Liver (tissue), 3 donors: ENCODE measurements around the gene CIB2.

Source experiments
- FOXA1 ChIP-seq: IDR thresholded peaks from 2 replicates; pipeline ENCODE4 v1.6.1; 2016; ENCODE audit warnings: antibody characterized with exemption
- GABPA ChIP-seq, 2 donors: IDR thresholded peaks in 1 of 2; conservative IDR thresholded peaks in 1 of 2; 2 replicates each; pipeline ENCODE4 v1.6.1; 2016; ENCODE audit warnings: antibody characterized with exemption in 2 of 2, mild to moderate bottlenecking in 1 of 2, moderate library complexity in 1 of 2
- YY1 ChIP-seq: IDR thresholded peaks from 2 replicates; pipeline ENCODE4 v1.6.1; 2016; ENCODE audit warnings: antibody characterized with exemption, mild to moderate bottlenecking
- TF ChIP-seq, protein P1 (sequence below): fragments of 150-350 bp; IDR thresholded peaks from 2 replicates; pipeline ENCODE4 v1.5.1; 2017; ENCODE audit warnings: improper control_type of control experiment, low read depth, low read length; ENCODE audit not compliant: missing input control
- TF ChIP-seq, protein P2 (sequence below): IDR thresholded peaks from 2 replicates; pipeline ENCODE4 v1.6.1; 2016; ENCODE audit warnings: antibody characterized with exemption, mild to moderate bottlenecking
- donor health status: healthy.
- donor health status: healthy.

DNA sequence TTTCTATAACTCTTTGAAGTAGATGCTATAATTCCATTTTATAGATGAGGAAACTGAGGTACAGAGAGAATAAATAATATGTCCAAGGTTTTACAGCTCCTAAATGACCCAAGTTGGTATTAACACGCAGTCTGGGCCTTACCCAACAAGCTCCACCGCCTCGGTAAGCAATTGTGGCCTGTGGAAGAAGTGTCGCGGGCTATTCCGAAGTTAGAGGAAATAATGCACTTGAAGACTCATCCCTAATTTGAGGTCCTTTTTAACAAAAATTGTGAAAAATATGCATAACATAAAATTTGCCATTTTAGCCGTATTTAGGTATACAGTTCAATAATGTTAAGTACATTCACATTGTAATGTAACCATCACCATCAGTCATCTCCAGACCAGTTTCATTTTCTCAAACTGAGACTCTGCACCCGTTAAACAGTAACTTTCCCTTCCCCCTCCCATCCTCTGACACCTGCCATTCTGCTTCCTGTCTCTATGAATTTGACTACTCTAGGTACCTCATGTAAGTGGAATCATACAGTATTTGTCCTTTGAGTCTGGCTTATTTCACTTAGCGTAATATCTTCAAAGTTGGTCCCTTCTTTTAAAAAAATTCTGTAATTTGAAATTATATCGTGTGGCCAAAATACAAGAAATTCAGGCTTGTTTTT is 36.1 kb upstream of the CIB2 start:
- TF ChIP-seq GABPA (IDR thresholded peaks at IDR 0.05 in 1 of 2, conservative IDR thresholded peaks at IDR 0.05 in 1 of 2) (no peak), FOXA1 (no peak), YY1 (no peak)
- TF ChIP-seq, protein P1, sequence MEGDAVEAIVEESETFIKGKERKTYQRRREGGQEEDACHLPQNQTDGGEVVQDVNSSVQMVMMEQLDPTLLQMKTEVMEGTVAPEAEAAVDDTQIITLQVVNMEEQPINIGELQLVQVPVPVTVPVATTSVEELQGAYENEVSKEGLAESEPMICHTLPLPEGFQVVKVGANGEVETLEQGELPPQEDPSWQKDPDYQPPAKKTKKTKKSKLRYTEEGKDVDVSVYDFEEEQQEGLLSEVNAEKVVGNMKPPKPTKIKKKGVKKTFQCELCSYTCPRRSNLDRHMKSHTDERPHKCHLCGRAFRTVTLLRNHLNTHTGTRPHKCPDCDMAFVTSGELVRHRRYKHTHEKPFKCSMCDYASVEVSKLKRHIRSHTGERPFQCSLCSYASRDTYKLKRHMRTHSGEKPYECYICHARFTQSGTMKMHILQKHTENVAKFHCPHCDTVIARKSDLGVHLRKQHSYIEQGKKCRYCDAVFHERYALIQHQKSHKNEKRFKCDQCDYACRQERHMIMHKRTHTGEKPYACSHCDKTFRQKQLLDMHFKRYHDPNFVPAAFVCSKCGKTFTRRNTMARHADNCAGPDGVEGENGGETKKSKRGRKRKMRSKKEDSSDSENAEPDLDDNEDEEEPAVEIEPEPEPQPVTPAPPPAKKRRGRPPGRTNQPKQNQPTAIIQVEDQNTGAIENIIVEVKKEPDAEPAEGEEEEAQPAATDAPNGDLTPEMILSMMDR: no peak
- TF ChIP-seq, protein P2, sequence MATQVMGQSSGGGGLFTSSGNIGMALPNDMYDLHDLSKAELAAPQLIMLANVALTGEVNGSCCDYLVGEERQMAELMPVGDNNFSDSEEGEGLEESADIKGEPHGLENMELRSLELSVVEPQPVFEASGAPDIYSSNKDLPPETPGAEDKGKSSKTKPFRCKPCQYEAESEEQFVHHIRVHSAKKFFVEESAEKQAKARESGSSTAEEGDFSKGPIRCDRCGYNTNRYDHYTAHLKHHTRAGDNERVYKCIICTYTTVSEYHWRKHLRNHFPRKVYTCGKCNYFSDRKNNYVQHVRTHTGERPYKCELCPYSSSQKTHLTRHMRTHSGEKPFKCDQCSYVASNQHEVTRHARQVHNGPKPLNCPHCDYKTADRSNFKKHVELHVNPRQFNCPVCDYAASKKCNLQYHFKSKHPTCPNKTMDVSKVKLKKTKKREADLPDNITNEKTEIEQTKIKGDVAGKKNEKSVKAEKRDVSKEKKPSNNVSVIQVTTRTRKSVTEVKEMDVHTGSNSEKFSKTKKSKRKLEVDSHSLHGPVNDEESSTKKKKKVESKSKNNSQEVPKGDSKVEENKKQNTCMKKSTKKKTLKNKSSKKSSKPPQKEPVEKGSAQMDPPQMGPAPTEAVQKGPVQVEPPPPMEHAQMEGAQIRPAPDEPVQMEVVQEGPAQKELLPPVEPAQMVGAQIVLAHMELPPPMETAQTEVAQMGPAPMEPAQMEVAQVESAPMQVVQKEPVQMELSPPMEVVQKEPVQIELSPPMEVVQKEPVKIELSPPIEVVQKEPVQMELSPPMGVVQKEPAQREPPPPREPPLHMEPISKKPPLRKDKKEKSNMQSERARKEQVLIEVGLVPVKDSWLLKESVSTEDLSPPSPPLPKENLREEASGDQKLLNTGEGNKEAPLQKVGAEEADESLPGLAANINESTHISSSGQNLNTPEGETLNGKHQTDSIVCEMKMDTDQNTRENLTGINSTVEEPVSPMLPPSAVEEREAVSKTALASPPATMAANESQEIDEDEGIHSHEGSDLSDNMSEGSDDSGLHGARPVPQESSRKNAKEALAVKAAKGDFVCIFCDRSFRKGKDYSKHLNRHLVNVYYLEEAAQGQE: no peak
